OCI-LY3 (cell line): ENCODE results near the gene ASB15.

Experiments used
- CTCF ChIP-seq: fragments of 200-600, 300-600 bp; sonication (generic); IDR thresholded peaks from 2 replicates; pipeline ENCODE4 v1.5.1; 2014; ENCODE audit warnings: antibody characterized with exemption, low read length, low read depth
- EZH2phosphoT487 ChIP-seq: fragments of 200-600 bp; shearing (Covaris generic); IDR thresholded peaks from 2 replicates; pipeline ENCODE4 v1.6.1; 2018; ENCODE audit warnings: antibody characterized with exemption, mixed run types, low read depth

DNA sequence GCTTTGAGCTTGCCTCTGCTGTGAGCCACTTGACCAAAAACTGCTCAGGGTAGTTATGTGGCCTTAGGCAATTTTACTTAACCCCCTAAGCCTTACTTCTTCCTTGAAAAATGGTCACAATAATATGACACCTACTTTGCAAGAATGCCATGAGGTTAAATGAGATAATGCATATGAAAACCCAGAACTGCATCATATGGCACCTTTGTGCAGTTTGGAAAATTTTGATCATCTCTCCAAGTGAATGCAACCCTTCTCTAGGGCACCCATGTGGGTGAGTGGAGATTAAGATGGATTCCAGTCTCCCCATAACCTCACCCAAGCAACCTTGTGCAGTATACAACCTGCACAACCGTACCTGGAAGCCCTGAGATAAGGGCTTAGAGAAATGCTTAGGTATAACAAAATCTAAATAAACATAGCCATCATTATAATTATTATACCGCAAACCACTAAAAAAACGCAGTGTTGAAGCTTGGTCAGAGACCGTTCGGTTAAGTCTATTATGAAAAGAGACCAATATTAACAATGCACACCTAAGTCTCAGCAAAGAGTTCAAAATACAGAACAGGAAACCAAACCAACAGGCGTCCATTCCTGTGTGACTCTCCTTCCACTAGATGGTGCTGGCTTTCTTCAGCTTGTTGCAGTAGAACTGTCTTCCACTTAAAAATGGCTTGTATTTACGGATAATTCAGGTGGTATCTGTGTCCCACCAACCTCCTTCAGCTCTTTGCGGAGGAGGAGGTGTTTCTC, 21.0 kb upstream of the ASB15 start:
- TF ChIP-seq CTCF (peak; percentile 91), EZH2phosphoT487 (no peak)
